ENCODE measurements around the gene RPP14. TPM values are rescaled to one million over a fixed set of nuclear protein-coding genes. Genes with fewer than 3 reads are reported as not detected.
"Not testable (repeated sequence)": the region's sequence is repeated elsewhere in the genome, so short reads cannot be mapped to it uniquely, and the experiment has no call there.

Gene RPP14
- total RNA-seq, 1 donor from 2014 or later, result 17.9 TPM

- Mint-ChIP-seq H3K27ac (ENCODE audit: unreplicated experiment) (no peak overlapping the region), H3K36me3 (ENCODE audit: unreplicated experiment) (peaks cover 11% of the 10 kb centered on the region), H3K27me3 (ENCODE audit: unreplicated experiment) (no peaks in the 10 kb centered on the region), H3K9me3 (ENCODE audit: unreplicated experiment) (no peaks in the 10 kb centered on the region), H3K4me1 (ENCODE audit: unreplicated experiment) (peaks cover 10% of the 10 kb centered on the region), H3K4me3 (ENCODE audit: unreplicated experiment) (no peak overlapping the region)
- no peak for DNase-seq (ENCODE audit: extremely low spot score, unreplicated experiment)
- TF ChIP-seq CTCF (IDR thresholded peaks at IDR 0.05), result no peak
Measured at GRCh38 chr3:58270485-58270884, 35.6 kb upstream of the RPP14 start.

GRCh38 chr3:58271901-58272501 is 34.0 kb upstream of the RPP14 start:
- H3K27ac Mint-ChIP-seq (ENCODE audit: unreplicated experiment), result peak overlapping the region; percentile 73
- H3K27me3 Mint-ChIP-seq (ENCODE audit: unreplicated experiment), result no peaks in the 10 kb centered on the region
- peaks cover 10% of the 10 kb centered on the region for H3K4me1 Mint-ChIP-seq (ENCODE audit: unreplicated experiment)
- no peak for TF ChIP-seq CTCF (IDR thresholded peaks at IDR 0.05)
- peaks cover 14% of the 10 kb centered on the region for H3K36me3 Mint-ChIP-seq (ENCODE audit: unreplicated experiment)
- no peak overlapping the region for H3K4me3 Mint-ChIP-seq (ENCODE audit: unreplicated experiment)
- no peak for DNase-seq (ENCODE audit: extremely low spot score, unreplicated experiment)
- no peaks in the 10 kb centered on the region for H3K9me3 Mint-ChIP-seq (ENCODE audit: unreplicated experiment)

- Mint-ChIP-seq H3K9me3 (ENCODE audit: unreplicated experiment) (no peaks in the 10 kb centered on the region), H3K27me3 (ENCODE audit: unreplicated experiment) (no peaks in the 10 kb centered on the region), H3K4me1 (ENCODE audit: unreplicated experiment) (peaks cover 10% of the 10 kb centered on the region), H3K27ac (ENCODE audit: unreplicated experiment) (no peak overlapping the region), H3K36me3 (ENCODE audit: unreplicated experiment) (peaks cover 19% of the 10 kb centered on the region), H3K4me3 (ENCODE audit: unreplicated experiment) (no peak overlapping the region)
- DNase-seq (ENCODE audit: extremely low spot score, unreplicated experiment), result no peak
- no peak for TF ChIP-seq CTCF (IDR thresholded peaks at IDR 0.05)
Measured at GRCh38 chr3:58272891-58273290, 33.2 kb upstream of the RPP14 start.

- not testable (repeated sequence) for H3K27ac Mint-ChIP-seq (ENCODE audit: unreplicated experiment); H3K27me3 Mint-ChIP-seq (ENCODE audit: unreplicated experiment); H3K9me3 Mint-ChIP-seq (ENCODE audit: unreplicated experiment); H3K4me3 Mint-ChIP-seq (ENCODE audit: unreplicated experiment); DNase-seq (ENCODE audit: extremely low spot score, unreplicated experiment)
- peaks cover 20% of the 10 kb centered on the region for H3K36me3 Mint-ChIP-seq (ENCODE audit: unreplicated experiment)
- peaks cover 10% of the 10 kb centered on the region for H3K4me1 Mint-ChIP-seq (ENCODE audit: unreplicated experiment)
Measured at GRCh38 chr3:58273362-58273761, 32.7 kb upstream of the RPP14 start.

GRCh38 chr3:58274027-58274614 is 31.9 kb upstream of the RPP14 start:
- no peaks in the 10 kb centered on the region for H3K9me3 Mint-ChIP-seq (ENCODE audit: unreplicated experiment)
- no peak for TF ChIP-seq CTCF (IDR thresholded peaks at IDR 0.05)
- no peaks in the 10 kb centered on the region for H3K27me3 Mint-ChIP-seq (ENCODE audit: unreplicated experiment)
- H3K4me3 Mint-ChIP-seq (ENCODE audit: unreplicated experiment), result no peak overlapping the region
- DNase-seq (ENCODE audit: extremely low spot score, unreplicated experiment), result no peak
- H3K36me3 Mint-ChIP-seq (ENCODE audit: unreplicated experiment), result peaks cover 22% of the 10 kb centered on the region
- peaks cover 10% of the 10 kb centered on the region for H3K4me1 Mint-ChIP-seq (ENCODE audit: unreplicated experiment)
- H3K27ac Mint-ChIP-seq (ENCODE audit: unreplicated experiment), result no peak overlapping the region

Data from osteocyte (in vitro differentiated cells).